HepG2 (cell line): ENCODE measurements around the gene ELP1. TPM values are rescaled to one million over a fixed set of nuclear protein-coding genes. Genes with fewer than 3 reads are reported as not detected.

Experiments
- ATF2 ChIP-seq: sonication (generic); formaldehyde crosslinking; IDR thresholded peaks from 2 replicates; pipeline ENCODE4 v1.4.0; 2020; ENCODE audit warnings: missing genetic modification reagents
- ATF7-NPFF ChIP-seq: sonication (generic); formaldehyde crosslinking; IDR thresholded peaks from 2 replicates; pipeline ENCODE4 v1.8.1; 2023; ENCODE audit warnings: mild to moderate bottlenecking, low read depth, missing genetic modification reagents, moderate library complexity
- HNRNPH1 ChIP-seq: fragments of 200-400 bp; formaldehyde crosslinking; optimal IDR thresholded peaks from 2 replicates; pipeline ENCODE3; 2017; ENCODE audit warnings: mild to moderate bottlenecking, low read depth, low read length
- HNRNPK ChIP-seq: fragments of 200-400 bp; formaldehyde crosslinking; IDR thresholded peaks from 2 replicates; pipeline ENCODE4 v1.6.1; 2018; ENCODE audit warnings: low read length, low read depth, moderate library complexity, mild to moderate bottlenecking; ENCODE audit not compliant: poor library complexity, severe bottlenecking
- IKZF4 ChIP-seq: sonication (generic); formaldehyde crosslinking; IDR thresholded peaks from 2 replicates; pipeline ENCODE4 v1.5.1; 2020; ENCODE audit warnings: borderline replicate concordance, mild to moderate bottlenecking, low read depth, missing genetic modification reagents; ENCODE audit errors: not compliant biosample characterization
- ISX ChIP-seq: sonication (generic); formaldehyde crosslinking; conservative IDR thresholded peaks from 2 replicates; pipeline ENCODE4 v1.5.0; 2020; ENCODE audit warnings: missing genetic modification reagents
- MIER2 ChIP-seq: IDR thresholded peaks from 2 replicates; pipeline ENCODE4 v1.6.1; 2016; ENCODE audit warnings: missing biosample characterization, missing genetic modification reagents
- MTF2 ChIP-seq: sonication (generic); formaldehyde crosslinking; IDR thresholded peaks from 2 replicates; pipeline ENCODE4 v1.5.0; 2020; ENCODE audit warnings: missing genetic modification reagents, borderline replicate concordance
- PAXIP1 ChIP-seq: sonication (generic); formaldehyde crosslinking; conservative IDR thresholded peaks from 2 replicates; pipeline ENCODE4 v1.4.0; 2020; ENCODE audit warnings: mild to moderate bottlenecking, missing genetic modification reagents, moderate library complexity
- TARDBP ChIP-seq: sonication (generic); formaldehyde crosslinking; IDR thresholded peaks from 2 replicates; pipeline ENCODE4 v1.8.0; 2022; ENCODE audit warnings: mild to moderate bottlenecking, missing genetic modification reagents
- ZFY ChIP-seq: sonication (generic); formaldehyde crosslinking; IDR thresholded peaks from 2 replicates; pipeline ENCODE4 v1.4.0; 2020; ENCODE audit warnings: missing genetic modification reagents
- ZNF430 ChIP-seq: sonication (generic); formaldehyde crosslinking; IDR thresholded peaks from 2 replicates; pipeline ENCODE4 v1.9.0; 2021; ENCODE audit warnings: mild to moderate bottlenecking, missing genetic modification reagents
- ZNF788 ChIP-seq: sonication (generic); formaldehyde crosslinking; IDR thresholded peaks from 2 replicates; pipeline ENCODE4 v1.5.0; 2020; ENCODE audit warnings: mild to moderate bottlenecking, missing genetic modification reagents, borderline replicate concordance
- polyA plus RNA-seq, 8 experiments: library from polyadenylated mRNA; depleted of rRNA in 3 of 8; stranded (reverse) in 7 of 8; unstranded in 1 of 8; fragments of >200 nt; fragmentation: Illumina TruSeq in 4 of 8; extraction: Trizol in 4 of 8; gene quantifications; 2 replicates each; pipeline versions ENCODE4 v1.2.1 to v1.2.3, GENCODE V29; 2011 to 2016; ENCODE audit warnings: low read depth in 4 of 8, missing spikeins in 1 of 8, mixed read lengths in 1 of 8; ENCODE audit not compliant: insufficient read depth in 1 of 8
- total RNA-seq, 5 experiments: library from RNA; depleted of rRNA; stranded (reverse); fragments of >200 nt; fragmentation: Illumina TruSeq; extraction: Trizol; gene quantifications; 2 replicates each; pipeline ENCODE4 v1.2.3, GENCODE V29; 2016; ENCODE audit warnings: low read depth in 1 of 5
- TF ChIP-seq, protein P1 (sequence below): sonication (generic); formaldehyde crosslinking; IDR thresholded peaks from 2 replicates; pipeline ENCODE4 v1.8.1; 2023; ENCODE audit warnings: mild to moderate bottlenecking, missing genetic modification reagents
- TF ChIP-seq, protein P2 (sequence below): sonication (generic); formaldehyde crosslinking; IDR thresholded peaks from 2 replicates; pipeline ENCODE4 v1.5.0; 2020; ENCODE audit warnings: mild to moderate bottlenecking, missing genetic modification reagents

The ELP1 gene
- total and polyA plus RNA-seq, 2 of the 13 experiments (the other 11 are each of a cell fraction or from before 2014, with no cell fraction given): 157 to 275 TPM

GRCh38 chr9:108885643-108886348 is 48.1 kb downstream of the ELP1 start (continued):
- TF ChIP-seq HNRNPH1: no peak
- TF ChIP-seq ATF7-NPFF (CRISPR knock-in tag): peak; percentile 68; the same call in 1 of the 2 replicates
- no peak for TF ChIP-seq MTF2 (CRISPR knock-in tag)
- no peak; the same call in 1 of the 2 replicates for TF ChIP-seq MIER2
- no peak for TF ChIP-seq IKZF4 (CRISPR knock-in tag)
- peak; percentile 99 for TF ChIP-seq PAXIP1 (CRISPR knock-in tag)
- TF ChIP-seq, protein P1, sequence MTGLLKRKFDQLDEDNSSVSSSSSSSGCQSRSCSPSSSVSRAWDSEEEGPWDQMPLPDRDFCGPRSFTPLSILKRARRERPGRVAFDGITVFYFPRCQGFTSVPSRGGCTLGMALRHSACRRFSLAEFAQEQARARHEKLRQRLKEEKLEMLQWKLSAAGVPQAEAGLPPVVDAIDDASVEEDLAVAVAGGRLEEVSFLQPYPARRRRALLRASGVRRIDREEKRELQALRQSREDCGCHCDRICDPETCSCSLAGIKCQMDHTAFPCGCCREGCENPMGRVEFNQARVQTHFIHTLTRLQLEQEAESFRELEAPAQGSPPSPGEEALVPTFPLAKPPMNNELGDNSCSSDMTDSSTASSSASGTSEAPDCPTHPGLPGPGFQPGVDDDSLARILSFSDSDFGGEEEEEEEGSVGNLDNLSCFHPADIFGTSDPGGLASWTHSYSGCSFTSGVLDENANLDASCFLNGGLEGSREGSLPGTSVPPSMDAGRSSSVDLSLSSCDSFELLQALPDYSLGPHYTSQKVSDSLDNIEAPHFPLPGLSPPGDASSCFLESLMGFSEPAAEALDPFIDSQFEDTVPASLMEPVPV: 0 out of 2 replicates have a peak, but pooled peaks have one; percentile 39
- no peak for TF ChIP-seq ISX (CRISPR knock-in tag)
- TF ChIP-seq ATF2 (CRISPR knock-in tag): peak; percentile 97
- TF ChIP-seq ZNF788 (CRISPR knock-in tag): peak; percentile 96
- TF ChIP-seq ZNF430 (CRISPR knock-in tag): peak; percentile 80
- TF ChIP-seq HNRNPK: peak; percentile 69
- TF ChIP-seq, protein P2, sequence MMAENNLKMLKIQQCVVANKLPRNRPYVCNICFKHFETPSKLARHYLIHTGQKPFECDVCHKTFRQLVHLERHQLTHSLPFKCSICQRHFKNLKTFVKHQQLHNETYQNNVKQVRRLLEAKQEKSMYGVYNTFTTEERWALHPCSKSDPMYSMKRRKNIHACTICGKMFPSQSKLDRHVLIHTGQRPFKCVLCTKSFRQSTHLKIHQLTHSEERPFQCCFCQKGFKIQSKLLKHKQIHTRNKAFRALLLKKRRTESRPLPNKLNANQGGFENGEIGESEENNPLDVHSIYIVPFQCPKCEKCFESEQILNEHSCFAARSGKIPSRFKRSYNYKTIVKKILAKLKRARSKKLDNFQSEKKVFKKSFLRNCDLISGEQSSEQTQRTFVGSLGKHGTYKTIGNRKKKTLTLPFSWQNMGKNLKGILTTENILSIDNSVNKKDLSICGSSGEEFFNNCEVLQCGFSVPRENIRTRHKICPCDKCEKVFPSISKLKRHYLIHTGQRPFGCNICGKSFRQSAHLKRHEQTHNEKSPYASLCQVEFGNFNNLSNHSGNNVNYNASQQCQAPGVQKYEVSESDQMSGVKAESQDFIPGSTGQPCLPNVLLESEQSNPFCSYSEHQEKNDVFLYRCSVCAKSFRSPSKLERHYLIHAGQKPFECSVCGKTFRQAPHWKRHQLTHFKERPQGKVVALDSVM (CRISPR knock-in tag): peak; percentile 70
- TF ChIP-seq ZFY (CRISPR knock-in tag): no peak; the same call in 1 of the 2 replicates
- peak; percentile 95 for TF ChIP-seq TARDBP (CRISPR knock-in tag)
